ENCODE measurements around the gene ATP9B. TPM values are rescaled to one million over a fixed set of nuclear protein-coding genes. Genes with fewer than 3 reads are reported as not detected.

Gene ATP9B
- total RNA-seq, 1 experiment from 2014 or later: 20.9 TPM

DNA sequence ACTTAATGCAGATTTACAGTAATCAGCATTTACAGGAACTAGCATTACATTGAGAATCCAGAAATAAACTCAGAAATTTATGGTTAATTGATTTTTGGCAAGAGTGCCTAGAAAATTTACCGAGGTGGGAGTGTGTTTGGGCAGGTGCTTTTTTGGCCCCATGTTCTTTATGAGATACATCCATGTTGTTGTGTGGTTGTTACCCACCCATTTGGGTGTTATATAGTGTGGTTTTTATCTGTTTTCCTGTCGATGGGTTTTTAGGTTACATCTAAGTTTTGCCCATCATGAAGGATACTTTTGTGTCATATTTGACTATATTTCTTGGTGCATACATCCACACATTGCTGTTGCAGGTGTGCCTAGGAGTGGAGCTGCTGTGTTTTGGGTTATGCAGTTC, 82.0 kb downstream of the ATP9B start:
- no peaks in the 10 kb centered on the region for H4K20me1 ChIP-seq (ENCODE audit: control insufficient read depth, insufficient read depth, insufficient read length)
- H3K79me2 ChIP-seq (ENCODE audit: insufficient read depth, low read length): no peaks in the 10 kb centered on the region
- H3K23ac ChIP-seq (ENCODE audit: insufficient read length, low read depth, low read length): no peak overlapping the region
- no peaks in the 10 kb centered on the region for H3K4me1 ChIP-seq (ENCODE audit: insufficient read depth, low read length)
- no peak overlapping the region for H3K56ac ChIP-seq (ENCODE audit: insufficient read length, low read depth, low read length)
- DNase-seq: no peak
- no peak overlapping the region for H2BK12ac ChIP-seq (ENCODE audit: insufficient read length, low read depth, low read length)
- no peak overlapping the region for H3K18ac ChIP-seq (ENCODE audit: insufficient read length, low read depth, low read length)
- H3K27me3 Mint-ChIP-seq (ENCODE audit: low read depth): no peaks in the 10 kb centered on the region
- H3K27me3 ChIP-seq (ENCODE audit: insufficient read depth, low read length): no peaks in the 10 kb centered on the region
- H3T11ph ChIP-seq (ENCODE audit: low read length): no peak overlapping the region
- no peak overlapping the region for H3K4me3 Mint-ChIP-seq
- no peaks in the 10 kb centered on the region for H3K9me3 Mint-ChIP-seq
- no peak overlapping the region for H3K4me2 ChIP-seq (ENCODE audit: insufficient read depth, insufficient read length, low read length)
- WGBS (ENCODE audit: extremely low coverage, insufficient read length, low lambda C conversion rate): no CpG with 5 or more reads among the region's 2 CpGs
- no peak overlapping the region for H3K9ac ChIP-seq (ENCODE audit: extremely low read depth, insufficient read length, low read length)
- no peak overlapping the region for H4K91ac ChIP-seq (ENCODE audit: insufficient read length, low read depth, low read length)
- H2BK20ac ChIP-seq (ENCODE audit: low read depth, low read length, poor library complexity, severe bottlenecking): no peak overlapping the region
- no peak overlapping the region for H3K14ac ChIP-seq (ENCODE audit: insufficient read depth, low read length)
- H2AFZ ChIP-seq (ENCODE audit: low read length): no peak overlapping the region
- no peak overlapping the region for H2BK5ac ChIP-seq (ENCODE audit: insufficient read length, low read length)
- H3K9me3 ChIP-seq (ENCODE audit: control insufficient read depth, low read depth, low read length): no peaks in the 10 kb centered on the region
- H3K27ac Mint-ChIP-seq: no peak overlapping the region
- H3K4ac ChIP-seq (ENCODE audit: low read depth, low read length): no peak overlapping the region
- H2BK15ac ChIP-seq (ENCODE audit: low read depth, low read length): no peak overlapping the region
- no peak overlapping the region for H2AK5ac ChIP-seq (ENCODE audit: insufficient read length, low read length)
- H3K27ac ChIP-seq (ENCODE audit: insufficient read length, low read depth, low read length): no peak overlapping the region
- H3K23me2 ChIP-seq (ENCODE audit: insufficient read length, low read depth, low read length, poor library complexity, severe bottlenecking): no peaks in the 10 kb centered on the region
- H3K36me3 Mint-ChIP-seq (ENCODE audit: insufficient read depth in 1 of 3, low read depth in 3 of 3): peaks cover 3 to 17% (median 14%) of the 10 kb centered on the region in 3 experiments; a peak in 6 of 7 replicates
- no peaks in the 10 kb centered on the region for H3K4me1 Mint-ChIP-seq
- H4K5ac ChIP-seq (ENCODE audit: insufficient read length, low read depth, low read length): no peak overlapping the region
- no peak overlapping the region for H2BK120ac ChIP-seq (ENCODE audit: low read depth, low read length, poor library complexity, severe bottlenecking)
- no peak overlapping the region for H4K8ac ChIP-seq (replicated peaks; ENCODE audit: insufficient read length, low read depth, low read length)
- TF ChIP-seq CTCF (conservative IDR thresholded peaks at IDR 0.05): no peak
- H3K79me1 ChIP-seq (ENCODE audit: insufficient read depth, low read depth, low read length, poor library complexity, severe bottlenecking): no peaks in the 10 kb centered on the region
